Bronchial epithelial cell (primary cell): ENCODE measurements around the gene IRS2. TPM values are rescaled to one million over a fixed set of nuclear protein-coding genes. Genes with fewer than 3 reads are reported as not detected.

Experiments
- DNase-seq: peaks from one replicate; pipeline ENCODE4 v3.0.0-alpha.2; 2010; ENCODE audit warnings: low read depth
- FAIRE-seq: peaks from 2 replicates; lab custom pipeline; 2011; peaks lifted over from hg19 to GRCh38; lab: Jason Lieb, UNC
- H3K27me3 ChIP-seq: 2 replicates; pipeline ENCODE4 v1.5.1; 2011; ENCODE audit warnings: low read length; ENCODE audit not compliant: control insufficient read depth, insufficient read depth
- H3K36me3 ChIP-seq: 2 replicates; pipeline ENCODE4 v1.5.1; 2011; ENCODE audit warnings: low read length; ENCODE audit not compliant: control insufficient read depth, insufficient read depth
- H3K4me3 ChIP-seq: 2 replicates; pipeline ENCODE4 v1.5.1; 2011; ENCODE audit warnings: mild to moderate bottlenecking, low read depth, low read length, control low read depth
- CTCF ChIP-seq: IDR thresholded peaks from 2 replicates; pipeline ENCODE4 v1.5.1; 2011; ENCODE audit warnings: mild to moderate bottlenecking, moderate library complexity, low read length, control low read depth, inconsistent platforms; ENCODE audit not compliant: insufficient read depth, severe bottlenecking
- total RNA-seq: library from RNA; depleted of rRNA; stranded (reverse); fragments of >200 nt; gene quantifications from 2 replicates; pipeline ENCODE4 v1.2.1, GENCODE V29; 2014

Gene IRS2
- total RNA-seq, 1 donor from 2014 or later: 6.8 TPM

- TF ChIP-seq CTCF: no peak
- peak; percentile 70 for DNase-seq
- no peak for FAIRE-seq
- Histone ChIP-seq H3K4me3 (no peak overlapping the region), H3K36me3 (no peaks in the 10 kb centered on the region), H3K27me3 (no peaks in the 10 kb centered on the region)
Measured at GRCh38 chr13:109794095-109794494, 7.7 kb upstream of the IRS2 start.

DNA sequence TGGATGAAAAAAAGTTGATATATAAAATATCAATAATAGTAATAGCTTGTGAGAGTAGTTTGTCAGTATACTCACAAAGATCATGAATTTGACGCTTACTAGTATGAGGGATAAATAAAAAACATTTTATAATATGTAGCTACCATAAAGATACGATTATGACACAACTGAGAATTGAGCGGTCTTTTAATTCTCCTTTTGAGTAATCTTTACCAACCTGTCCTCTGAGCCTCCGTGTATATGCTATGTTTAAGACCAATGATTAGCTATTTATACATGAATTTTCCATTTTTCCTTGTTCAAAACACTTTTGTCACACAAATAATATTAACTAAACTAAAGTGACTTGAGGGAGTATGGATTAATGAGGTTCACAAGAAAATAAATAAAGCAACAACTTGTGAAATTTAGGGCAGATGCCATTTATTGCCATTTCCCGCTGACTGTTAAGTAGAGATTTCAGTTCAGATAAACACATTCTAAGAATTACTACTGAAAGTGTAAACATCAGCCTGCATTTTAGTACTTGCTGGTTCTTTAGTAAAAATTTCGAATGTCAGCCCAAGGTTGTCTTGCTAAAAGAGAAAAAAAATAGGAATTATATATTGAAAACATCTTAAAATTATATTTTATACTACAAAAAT, 6.2 kb upstream of the IRS2 start:
- TF ChIP-seq CTCF: no peak
- Histone ChIP-seq H3K4me3 (no peak overlapping the region), H3K27me3 (no peaks in the 10 kb centered on the region), H3K36me3 (no peaks in the 10 kb centered on the region)
- DNase-seq (no peak), FAIRE-seq (no peak)

DNA sequence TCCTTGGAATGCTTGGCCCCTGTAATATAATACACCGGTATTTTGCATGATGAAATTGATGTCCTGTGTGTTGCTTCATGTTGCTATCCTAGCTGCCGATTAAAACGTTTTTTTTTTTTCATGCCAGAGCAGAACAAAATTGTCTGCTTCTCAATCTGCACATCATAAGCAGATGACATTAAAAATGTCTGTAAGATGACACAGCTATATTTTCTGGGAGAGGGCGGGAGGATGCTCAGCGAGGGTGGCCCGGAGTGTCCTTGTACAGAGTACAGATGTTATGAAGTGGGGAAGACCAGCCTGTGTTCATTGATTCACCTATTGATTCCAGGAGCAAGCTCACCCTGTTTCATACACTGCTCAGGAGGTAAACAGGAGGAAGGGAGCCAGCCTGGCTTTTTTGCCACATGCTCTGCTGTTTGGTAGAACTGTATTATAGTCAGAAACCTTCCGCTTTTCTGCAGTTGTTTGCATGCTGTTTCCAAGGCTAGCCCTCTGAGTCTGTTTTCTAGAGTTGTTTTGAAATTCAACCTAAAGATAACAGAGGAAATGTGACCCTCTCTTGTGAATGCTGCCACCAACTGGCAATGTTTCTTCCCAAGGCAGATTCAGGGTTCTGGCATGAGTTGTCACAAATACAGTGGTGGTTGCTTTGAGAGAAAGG, 4.7 kb upstream of the IRS2 start:
- TF ChIP-seq CTCF: peak; percentile 36
- FAIRE-seq (no peak), DNase-seq (peak; percentile 48)
- H3K36me3 ChIP-seq: no peaks in the 10 kb centered on the region
- no peaks in the 10 kb centered on the region for H3K27me3 ChIP-seq
- H3K4me3 ChIP-seq: no peak overlapping the region

DNA sequence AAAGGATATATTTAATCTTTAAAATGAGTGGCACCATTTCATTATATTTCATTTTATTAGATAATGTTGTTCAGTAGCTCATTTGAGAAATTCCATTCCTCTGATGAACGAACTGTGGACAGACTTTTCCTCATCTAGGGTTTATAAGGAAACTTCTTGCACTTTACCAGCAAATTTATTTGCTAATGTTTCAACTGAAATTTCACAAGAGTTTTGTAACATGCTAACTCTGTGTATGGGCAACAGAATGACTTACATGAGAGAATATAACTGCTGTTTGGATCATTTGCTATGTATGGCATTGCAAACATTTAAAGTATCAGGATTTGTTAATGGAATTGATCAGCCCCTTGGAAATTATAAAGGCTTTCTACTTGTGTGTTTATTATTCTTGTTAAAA, 3.7 kb upstream of the IRS2 start:
- no peak for FAIRE-seq
- Histone ChIP-seq H3K36me3 (no peaks in the 10 kb centered on the region), H3K27me3 (no peaks in the 10 kb centered on the region), H3K4me3 (no peak overlapping the region)
- no peak for TF ChIP-seq CTCF
- DNase-seq: peak; percentile 29

GRCh38 chr13:109789262-109789661, 2.9 kb upstream of the IRS2 start:
- Histone ChIP-seq H3K36me3 (no peaks in the 10 kb centered on the region), H3K4me3 (no peak overlapping the region), H3K27me3 (no peaks in the 10 kb centered on the region)
- FAIRE-seq (no peak), DNase-seq (no peak)
- TF ChIP-seq CTCF: no peak
